HL-60 (cell line): ENCODE results near the gene SPATA22.
A peak's percentile ranks its signal among the peaks of the same experiment; 100 is the strongest.

Source experiments
- DNase-seq, 2 experiments: peaks; one replicate each; pipeline ENCODE4 v3.0.0-alpha.2; 2010 to 2020; ENCODE audit warnings: low read depth in 1 of 2, low spot score in 1 of 2
- H3K27ac ChIP-seq: fragments of 250-450 bp; sonication (Bioruptor Pico); replicated peaks from 2 replicates; pipeline ENCODE4 v1.5.1; 2020; ENCODE audit warnings: mild to moderate bottlenecking, moderate library complexity
- H3K27me3 ChIP-seq: fragments of 250-450 bp; sonication (Bioruptor Pico); 2 replicates; pipeline ENCODE4 v1.5.1; 2021; ENCODE audit warnings: mild to moderate bottlenecking, moderate library complexity; ENCODE audit not compliant: insufficient read depth, poor library complexity, severe bottlenecking
- H3K4me3 ChIP-seq: replicated peaks from 2 replicates; pipeline ENCODE4 v1.5.1; 2011; ENCODE audit warnings: mild to moderate bottlenecking, control low read depth, low read length; ENCODE audit not compliant: insufficient read depth
- GABPA ChIP-seq: IDR thresholded peaks from 2 replicates; pipeline ENCODE4 v1.6.1; 2012; ENCODE audit warnings: low read depth
- POLR2AphosphoS5 ChIP-seq: IDR thresholded peaks from 2 replicates; pipeline ENCODE4 v1.6.1; 2012; ENCODE audit warnings: low read depth
- REST ChIP-seq: IDR thresholded peaks from 2 replicates; pipeline ENCODE4 v1.6.1; 2012; ENCODE audit warnings: low read depth; ENCODE audit not compliant: insufficient replicate concordance
- SPI1 ChIP-seq: IDR thresholded peaks from 2 replicates; pipeline ENCODE4 v1.6.1; 2012; ENCODE audit warnings: low read depth, mild to moderate bottlenecking, borderline replicate concordance
- TF ChIP-seq, protein P1 (sequence below): IDR thresholded peaks from one replicate; pipeline ENCODE4 v1.5.1; 2011; ENCODE audit warnings: low read length, control low read depth, inconsistent platforms; ENCODE audit not compliant: insufficient read depth

The SPATA22 gene

DNA sequence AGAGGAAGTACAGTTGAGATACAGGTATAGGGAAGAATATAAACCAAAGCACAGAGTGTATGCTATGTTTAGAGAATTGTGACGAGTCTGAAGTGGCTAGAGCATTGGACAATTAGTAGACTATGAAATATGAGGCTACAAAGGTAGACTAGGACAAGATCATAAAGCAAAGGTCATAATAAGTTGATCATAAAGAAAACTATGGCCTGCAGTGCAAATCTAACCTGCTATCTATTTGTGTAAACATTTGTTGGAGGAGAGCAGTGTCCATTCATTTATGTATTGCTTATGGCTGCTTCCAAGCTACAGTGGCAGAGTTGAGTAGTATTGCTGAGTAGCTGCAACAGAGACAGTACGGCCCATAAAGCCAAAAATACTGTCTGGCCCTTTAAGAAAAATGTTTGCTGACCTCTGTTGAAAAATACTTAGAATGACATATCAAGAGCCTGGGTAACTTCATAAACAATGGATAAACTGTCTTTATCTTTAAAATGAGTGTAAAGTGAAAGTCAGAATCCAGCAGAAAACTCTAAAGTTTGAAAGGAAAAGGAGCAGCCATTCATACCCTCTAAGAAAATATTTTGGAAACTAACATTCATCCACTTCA is 23.5 kb downstream of the SPATA22 start:
- no peak for DNase-seq

GRCh38 chr17:3447625-3448024 is 24.0 kb downstream of the SPATA22 start:
- peak in 1 of 2 experiments; percentile 18 for DNase-seq
- Histone ChIP-seq H3K27ac (no peak overlapping the region), H3K4me3 (no peak overlapping the region), H3K27me3 (no peaks in the 10 kb centered on the region)
- TF ChIP-seq, protein P1, sequence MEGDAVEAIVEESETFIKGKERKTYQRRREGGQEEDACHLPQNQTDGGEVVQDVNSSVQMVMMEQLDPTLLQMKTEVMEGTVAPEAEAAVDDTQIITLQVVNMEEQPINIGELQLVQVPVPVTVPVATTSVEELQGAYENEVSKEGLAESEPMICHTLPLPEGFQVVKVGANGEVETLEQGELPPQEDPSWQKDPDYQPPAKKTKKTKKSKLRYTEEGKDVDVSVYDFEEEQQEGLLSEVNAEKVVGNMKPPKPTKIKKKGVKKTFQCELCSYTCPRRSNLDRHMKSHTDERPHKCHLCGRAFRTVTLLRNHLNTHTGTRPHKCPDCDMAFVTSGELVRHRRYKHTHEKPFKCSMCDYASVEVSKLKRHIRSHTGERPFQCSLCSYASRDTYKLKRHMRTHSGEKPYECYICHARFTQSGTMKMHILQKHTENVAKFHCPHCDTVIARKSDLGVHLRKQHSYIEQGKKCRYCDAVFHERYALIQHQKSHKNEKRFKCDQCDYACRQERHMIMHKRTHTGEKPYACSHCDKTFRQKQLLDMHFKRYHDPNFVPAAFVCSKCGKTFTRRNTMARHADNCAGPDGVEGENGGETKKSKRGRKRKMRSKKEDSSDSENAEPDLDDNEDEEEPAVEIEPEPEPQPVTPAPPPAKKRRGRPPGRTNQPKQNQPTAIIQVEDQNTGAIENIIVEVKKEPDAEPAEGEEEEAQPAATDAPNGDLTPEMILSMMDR, result no peak
- TF ChIP-seq GABPA (no peak), REST (no peak), POLR2AphosphoS5 (no peak), SPI1 (no peak)

More for the DNA sequence above, 23.5 kb downstream of the SPATA22 start:
- Histone ChIP-seq H3K4me3 (no peak overlapping the region), H3K27ac (no peak overlapping the region), H3K27me3 (no peaks in the 10 kb centered on the region)
- no peak for TF ChIP-seq POLR2AphosphoS5
- no peak for TF ChIP-seq SPI1
- TF ChIP-seq, protein P1, result no peak
- TF ChIP-seq GABPA, result no peak
- no peak for TF ChIP-seq REST

- no peak for DNase-seq
- no peak overlapping the region for H3K4me3 ChIP-seq
- H3K27ac ChIP-seq, result no peak overlapping the region
- TF ChIP-seq, protein P1, result no peak
- TF ChIP-seq GABPA (no peak), SPI1 (no peak), POLR2AphosphoS5 (no peak), REST (no peak)
- H3K27me3 ChIP-seq, result no peaks in the 10 kb centered on the region
Observed at GRCh38 chr17:3440451-3440850, 31.2 kb downstream of the SPATA22 start.
